RWPE2 (cell line): ENCODE results near the gene KIAA1958.

ENCODE experiments used
- ATAC-seq: fragments of 200-7000 bp; cut with Tn5 transposase; 3 replicates; pipeline ENCODE4 v1.9.1; 2021; ENCODE audit warnings: low read depth
- DNase-seq: peaks from one replicate; pipeline ENCODE4 v3.0.0-alpha.2; 2020; ENCODE audit warnings: low spot score
- H3K27ac ChIP-seq: fragments of 450-650 bp; 2 replicates; pipeline ENCODE4 v1.5.1; 2017; ENCODE audit warnings: mild to moderate bottlenecking; ENCODE audit not compliant: poor library complexity, severe bottlenecking
- H3K27me3 ChIP-seq: fragments of 250-450 bp; sonication (Bioruptor Pico); 2 replicates; pipeline ENCODE4 v1.5.1; 2021; ENCODE audit warnings: mild to moderate bottlenecking, moderate library complexity; ENCODE audit not compliant: insufficient read depth, poor library complexity, severe bottlenecking
- H3K36me3 ChIP-seq: fragments of 250-450 bp; sonication (Bioruptor Pico); 2 replicates; pipeline ENCODE4 v1.5.1; 2020; ENCODE audit warnings: low read depth, mild to moderate bottlenecking, moderate library complexity
- H3K4me1 ChIP-seq: fragments of 250-450 bp; sonication (Bioruptor Pico); 2 replicates; pipeline ENCODE4 v1.5.1; 2021; ENCODE audit warnings: mild to moderate bottlenecking, moderate library complexity; ENCODE audit not compliant: insufficient read depth, poor library complexity, severe bottlenecking
- H3K4me3 ChIP-seq: fragments of 250-450 bp; sonication (Bioruptor Pico); 2 replicates; pipeline ENCODE4 v1.5.1; 2021; ENCODE audit warnings: mild to moderate bottlenecking, moderate library complexity; ENCODE audit not compliant: severe bottlenecking
- H3K9me3 ChIP-seq: fragments of 250-450 bp; sonication (Bioruptor Pico); 2 replicates; pipeline ENCODE4 v1.5.1; 2021; ENCODE audit warnings: mild to moderate bottlenecking, moderate library complexity; ENCODE audit not compliant: severe bottlenecking
- TF ChIP-seq, protein P1 (sequence below): fragments of 450-650 bp; IDR thresholded peaks from one replicate; pipeline ENCODE4 v1.5.1; 2017; ENCODE audit warnings: mild to moderate bottlenecking, moderate library complexity; ENCODE audit not compliant: poor library complexity, severe bottlenecking

The KIAA1958 gene

DNA sequence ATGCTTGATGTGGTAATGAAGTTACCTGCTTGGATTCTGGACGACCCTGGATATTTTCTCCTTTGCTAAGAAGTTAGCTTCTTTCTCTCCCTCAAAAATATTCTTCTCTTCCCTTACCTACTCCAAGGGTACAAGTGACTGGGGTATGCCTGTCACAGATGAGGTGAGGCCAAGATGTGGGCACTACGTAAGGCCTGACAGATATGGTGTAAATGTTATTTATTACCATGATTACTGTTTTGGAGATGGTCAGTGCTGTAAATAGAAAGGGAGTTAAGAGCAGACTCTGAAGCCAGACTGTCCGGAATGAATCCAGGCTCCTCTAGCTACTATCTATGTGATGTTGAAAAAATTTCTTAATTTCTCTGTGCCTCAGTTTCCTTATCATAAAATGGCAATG lies 1.1 kb upstream of the KIAA1958 start:
- ATAC-seq (no peak), DNase-seq (no peak)
- no peaks in the 10 kb centered on the region for H3K36me3 ChIP-seq
- H3K4me1 ChIP-seq = peaks cover 6% of the 10 kb centered on the region
- H3K27ac ChIP-seq = no peak overlapping the region
- no peaks in the 10 kb centered on the region for H3K27me3 ChIP-seq
- H3K9me3 ChIP-seq = no peaks in the 10 kb centered on the region
- H3K4me3 ChIP-seq = peak overlapping the region; percentile 90
- TF ChIP-seq, protein P1, sequence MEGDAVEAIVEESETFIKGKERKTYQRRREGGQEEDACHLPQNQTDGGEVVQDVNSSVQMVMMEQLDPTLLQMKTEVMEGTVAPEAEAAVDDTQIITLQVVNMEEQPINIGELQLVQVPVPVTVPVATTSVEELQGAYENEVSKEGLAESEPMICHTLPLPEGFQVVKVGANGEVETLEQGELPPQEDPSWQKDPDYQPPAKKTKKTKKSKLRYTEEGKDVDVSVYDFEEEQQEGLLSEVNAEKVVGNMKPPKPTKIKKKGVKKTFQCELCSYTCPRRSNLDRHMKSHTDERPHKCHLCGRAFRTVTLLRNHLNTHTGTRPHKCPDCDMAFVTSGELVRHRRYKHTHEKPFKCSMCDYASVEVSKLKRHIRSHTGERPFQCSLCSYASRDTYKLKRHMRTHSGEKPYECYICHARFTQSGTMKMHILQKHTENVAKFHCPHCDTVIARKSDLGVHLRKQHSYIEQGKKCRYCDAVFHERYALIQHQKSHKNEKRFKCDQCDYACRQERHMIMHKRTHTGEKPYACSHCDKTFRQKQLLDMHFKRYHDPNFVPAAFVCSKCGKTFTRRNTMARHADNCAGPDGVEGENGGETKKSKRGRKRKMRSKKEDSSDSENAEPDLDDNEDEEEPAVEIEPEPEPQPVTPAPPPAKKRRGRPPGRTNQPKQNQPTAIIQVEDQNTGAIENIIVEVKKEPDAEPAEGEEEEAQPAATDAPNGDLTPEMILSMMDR = no peak

DNA sequence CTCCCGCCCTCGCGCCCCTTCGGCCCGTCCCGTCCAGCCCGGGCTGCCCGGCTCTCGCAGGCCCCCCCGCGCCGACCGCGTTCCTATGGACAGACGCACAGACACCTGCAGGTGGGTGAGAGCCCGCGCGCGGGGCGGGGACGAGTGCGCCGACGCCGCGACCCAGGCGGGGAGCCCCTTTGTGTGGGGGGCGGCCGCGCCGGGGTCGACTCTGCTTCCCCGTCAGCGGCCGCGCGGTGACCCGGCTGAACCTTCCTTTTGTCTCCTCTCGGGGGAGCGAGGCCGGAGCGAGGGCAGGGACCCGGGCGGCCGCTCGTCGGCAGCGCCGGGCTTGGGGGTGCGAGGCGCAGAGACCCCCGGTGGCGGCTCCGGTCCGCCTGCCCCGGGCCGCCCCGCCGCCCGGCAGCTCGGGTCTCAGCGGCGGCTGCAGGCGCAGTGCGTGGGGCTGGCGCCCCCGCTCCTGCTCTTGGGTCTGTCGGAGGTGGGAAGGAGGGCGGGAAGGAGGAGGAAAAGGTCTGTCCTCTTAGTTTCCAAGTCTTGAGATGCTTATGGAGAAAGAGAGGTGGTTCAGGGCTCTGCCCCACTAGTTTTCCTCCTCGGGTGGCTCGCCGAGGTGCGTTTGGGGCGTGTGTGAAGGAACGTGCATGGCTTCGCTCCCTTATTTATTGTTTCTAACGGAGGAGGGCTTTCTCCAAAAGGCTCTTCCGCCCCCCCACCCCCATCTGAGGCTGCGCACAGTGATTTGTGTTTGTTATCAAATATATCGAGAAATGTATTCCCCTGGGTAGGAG lies 576 bp downstream of the KIAA1958 start:
- DNase-seq (peak; percentile 67), ATAC-seq (peak; percentile 49)
- Histone ChIP-seq H3K27me3 (no peaks in the 10 kb centered on the region), H3K4me1 (peaks cover 6% of the 10 kb centered on the region), H3K27ac (peak overlapping the region; percentile 20), H3K4me3 (peak overlapping the region; percentile 90), H3K9me3 (no peaks in the 10 kb centered on the region), H3K36me3 (no peaks in the 10 kb centered on the region)
- TF ChIP-seq, protein P1 = no peak

DNA sequence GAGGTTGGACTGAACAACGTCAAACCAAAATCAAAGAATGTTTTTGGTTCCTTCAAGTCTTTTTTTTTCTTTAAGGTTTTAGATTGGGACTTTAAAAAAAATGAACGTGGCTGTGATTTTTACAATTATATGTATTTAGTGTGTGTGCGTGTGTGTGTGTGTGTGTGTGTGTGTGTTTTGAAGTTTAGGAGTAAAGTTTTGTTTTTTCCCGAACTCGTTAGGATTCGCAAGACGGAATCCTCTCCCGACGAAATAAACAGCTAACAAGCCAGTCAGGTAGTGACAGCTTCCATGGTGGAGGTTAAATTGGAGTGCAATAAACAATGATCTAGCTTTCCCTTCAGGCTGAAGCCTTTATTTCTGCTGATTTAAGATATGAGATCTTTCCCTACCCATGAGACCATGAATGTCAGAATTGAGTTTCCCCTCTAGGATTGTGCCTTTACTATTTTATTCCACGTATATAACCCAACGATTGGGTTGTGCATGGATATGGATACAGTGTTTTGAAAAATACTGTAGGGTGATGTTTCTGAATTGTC lies 1.2 kb downstream of the KIAA1958 start:
- Histone ChIP-seq H3K27me3 (no peaks in the 10 kb centered on the region), H3K27ac (peak overlapping the region; percentile 20), H3K4me1 (peaks cover 6% of the 10 kb centered on the region), H3K9me3 (no peaks in the 10 kb centered on the region), H3K36me3 (no peaks in the 10 kb centered on the region), H3K4me3 (peak overlapping the region; percentile 90)
- DNase-seq (no peak), ATAC-seq (no peak)
- TF ChIP-seq, protein P1 = no peak

DNA sequence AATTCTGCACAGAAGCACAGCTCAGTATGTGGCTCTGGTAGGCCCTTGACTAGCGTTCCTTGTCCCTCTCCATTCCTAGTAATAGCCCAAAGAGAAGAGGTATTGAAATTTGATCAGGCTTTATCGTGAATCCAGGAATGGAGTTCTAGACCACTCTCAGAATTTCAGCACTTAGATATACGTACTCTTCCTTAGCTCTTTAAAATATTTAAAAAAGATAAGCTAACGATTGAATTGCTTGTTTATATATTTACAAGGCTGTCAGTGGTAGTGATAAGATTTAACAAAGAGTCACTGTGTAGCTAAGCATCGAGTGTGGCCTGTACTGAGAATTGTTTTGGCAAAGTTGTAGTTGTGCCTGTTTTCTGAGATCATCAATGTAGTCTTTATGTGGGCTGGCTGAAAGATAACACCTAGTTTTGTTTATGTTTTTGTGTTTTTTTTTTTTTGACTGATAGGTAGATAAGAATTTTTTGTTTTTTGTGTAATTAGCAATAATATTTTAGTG lies 2.5 kb downstream of the KIAA1958 start:
- H3K36me3 ChIP-seq = peaks cover 8% of the 10 kb centered on the region; the same call in 1 of the 2 replicates
- no peak overlapping the region for H3K27ac ChIP-seq
- no peak for ATAC-seq
- H3K4me3 ChIP-seq = no peak overlapping the region
- peaks cover 8% of the 10 kb centered on the region for H3K9me3 ChIP-seq
- no peak for DNase-seq
- H3K4me1 ChIP-seq = peaks cover 6% of the 10 kb centered on the region
- TF ChIP-seq, protein P1 = no peak
- H3K27me3 ChIP-seq = no peaks in the 10 kb centered on the region
